Ishikawa (cell line): ENCODE results near the gene RNF220.

Experiments
- CREB1 ChIP-seq: IDR thresholded peaks from 2 replicates; pipeline ENCODE4 v1.6.1; 2012; ENCODE audit warnings: low read depth
- EGR1 ChIP-seq: IDR thresholded peaks from 2 replicates; pipeline ENCODE4 v1.6.1; 2012
- EP300 ChIP-seq: IDR thresholded peaks from 2 replicates; pipeline ENCODE4 v1.6.1; 2012; ENCODE audit warnings: borderline replicate concordance
- NFIC ChIP-seq: IDR thresholded peaks from 2 replicates; pipeline ENCODE4 v1.6.1; 2012
- RAD21 ChIP-seq: IDR thresholded peaks from 2 replicates; pipeline ENCODE4 v1.6.1; 2012; ENCODE audit warnings: low read depth
- REST ChIP-seq: IDR thresholded peaks from 2 replicates; pipeline ENCODE4 v1.6.1; 2012; ENCODE audit warnings: low read depth, mild to moderate bottlenecking
- TAF1 ChIP-seq: IDR thresholded peaks from 2 replicates; pipeline ENCODE4 v1.6.1; 2012; ENCODE audit warnings: low read depth, mild to moderate bottlenecking
- TCF12 ChIP-seq: IDR thresholded peaks from 2 replicates; pipeline ENCODE4 v1.6.1; 2012; ENCODE audit warnings: low read depth
- TEAD4 ChIP-seq: IDR thresholded peaks from 2 replicates; pipeline ENCODE4 v1.6.1; 2012
- YY1 ChIP-seq: IDR thresholded peaks from 2 replicates; pipeline ENCODE4 v1.6.1; 2012; ENCODE audit warnings: low read depth
- TF ChIP-seq, protein P1 (sequence below): IDR thresholded peaks from 2 replicates; pipeline ENCODE4 v1.6.1; 2012
- TF ChIP-seq, protein P2 (sequence below): IDR thresholded peaks from 2 replicates; pipeline ENCODE4 v1.6.1; 2012

DNA sequence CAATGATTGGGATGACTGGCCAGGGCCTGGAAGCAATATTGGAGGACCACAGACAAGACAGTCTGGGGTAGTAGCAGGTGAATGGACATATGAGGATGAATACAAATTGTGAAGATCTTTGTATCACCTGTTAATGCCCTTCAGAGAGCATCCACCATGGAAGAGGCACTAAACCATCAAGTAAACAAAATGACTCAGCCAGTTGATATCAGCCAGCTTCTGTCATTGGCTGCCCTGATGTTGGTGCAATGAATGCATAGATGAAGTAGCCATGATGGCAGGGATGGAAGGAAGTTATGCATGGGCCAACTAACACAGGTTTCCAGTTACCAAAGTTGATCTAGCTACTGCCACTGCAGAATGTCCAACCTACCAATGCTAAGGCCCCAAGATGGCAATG is 33.8 kb upstream of the RNF220 start:
- TF ChIP-seq CREB1 (no peak), REST (no peak), TCF12 (no peak), TAF1 (no peak), RAD21 (no peak), EP300 (no peak), TEAD4 (no peak), EGR1 (no peak), YY1 (no peak), NFIC (no peak)
- TF ChIP-seq, protein P1, sequence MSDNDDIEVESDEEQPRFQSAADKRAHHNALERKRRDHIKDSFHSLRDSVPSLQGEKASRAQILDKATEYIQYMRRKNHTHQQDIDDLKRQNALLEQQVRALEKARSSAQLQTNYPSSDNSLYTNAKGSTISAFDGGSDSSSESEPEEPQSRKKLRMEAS: no peak
- TF ChIP-seq, protein P2, sequence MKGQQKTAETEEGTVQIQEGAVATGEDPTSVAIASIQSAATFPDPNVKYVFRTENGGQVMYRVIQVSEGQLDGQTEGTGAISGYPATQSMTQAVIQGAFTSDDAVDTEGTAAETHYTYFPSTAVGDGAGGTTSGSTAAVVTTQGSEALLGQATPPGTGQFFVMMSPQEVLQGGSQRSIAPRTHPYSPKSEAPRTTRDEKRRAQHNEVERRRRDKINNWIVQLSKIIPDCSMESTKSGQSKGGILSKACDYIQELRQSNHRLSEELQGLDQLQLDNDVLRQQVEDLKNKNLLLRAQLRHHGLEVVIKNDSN: no peak
